Smooth muscle cell of the umbilical artery (primary cell): ENCODE measurements around the gene PLRG1. TPM values are rescaled to one million over a fixed set of nuclear protein-coding genes. Genes with fewer than 3 reads are reported as not detected.

ENCODE experiments used
- total RNA-seq: library from RNA; depleted of rRNA; stranded (reverse); fragments of >200 nt; gene quantifications from 2 replicates; pipeline ENCODE4 v1.2.3, GENCODE V29; 2014

Gene PLRG1
- 77.2 and 114 TPM in 2 replicates for total RNA-seq

DNA sequence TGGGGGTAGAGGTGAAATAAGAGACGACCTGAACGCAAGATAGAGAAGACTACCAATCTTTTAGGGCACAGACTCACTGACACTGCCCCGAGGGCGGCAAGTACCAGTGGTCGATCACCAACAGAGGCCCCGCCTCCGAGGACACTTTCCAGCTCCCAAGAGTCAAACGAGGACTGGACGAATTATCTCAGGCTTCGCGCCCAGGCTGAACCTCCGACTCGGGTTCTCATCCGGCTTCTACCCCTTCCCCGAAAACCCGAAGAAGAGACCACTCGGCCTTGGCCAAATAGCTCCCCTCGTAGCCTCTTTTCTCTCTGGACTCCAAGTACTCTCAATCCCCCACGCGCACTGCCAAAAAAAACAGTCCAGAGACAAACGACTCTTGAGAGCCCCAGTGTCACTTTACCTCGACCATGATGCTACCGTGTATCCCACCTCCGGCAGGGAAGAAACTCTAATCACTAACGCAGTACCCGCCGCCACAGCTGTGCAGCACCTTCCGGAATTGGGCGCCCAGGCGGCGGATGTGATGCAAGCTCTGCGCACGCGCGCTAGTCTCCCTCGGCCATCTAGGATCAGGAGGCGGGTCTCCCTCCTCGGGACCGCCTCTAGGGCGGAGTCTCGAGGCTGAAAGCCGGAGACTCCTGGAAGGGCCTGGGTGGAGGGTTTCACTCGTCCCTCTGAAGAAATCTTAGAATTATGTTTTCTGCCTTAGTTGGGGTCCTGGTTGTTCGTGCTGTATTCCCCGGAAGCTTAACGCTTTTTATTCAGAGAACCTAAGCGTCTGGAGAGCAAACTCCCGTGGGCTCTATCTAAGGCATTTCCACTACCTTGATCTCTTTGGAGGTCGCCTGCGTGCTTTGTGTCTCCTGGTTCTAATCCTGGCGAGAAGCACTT lies at the start of gene PLRG1:
PLRG1 (minus strand) TSS at position 507 of the 897 bp plus-strand sequence; CDS start at position 415, 92 bp downstream.

DNA sequence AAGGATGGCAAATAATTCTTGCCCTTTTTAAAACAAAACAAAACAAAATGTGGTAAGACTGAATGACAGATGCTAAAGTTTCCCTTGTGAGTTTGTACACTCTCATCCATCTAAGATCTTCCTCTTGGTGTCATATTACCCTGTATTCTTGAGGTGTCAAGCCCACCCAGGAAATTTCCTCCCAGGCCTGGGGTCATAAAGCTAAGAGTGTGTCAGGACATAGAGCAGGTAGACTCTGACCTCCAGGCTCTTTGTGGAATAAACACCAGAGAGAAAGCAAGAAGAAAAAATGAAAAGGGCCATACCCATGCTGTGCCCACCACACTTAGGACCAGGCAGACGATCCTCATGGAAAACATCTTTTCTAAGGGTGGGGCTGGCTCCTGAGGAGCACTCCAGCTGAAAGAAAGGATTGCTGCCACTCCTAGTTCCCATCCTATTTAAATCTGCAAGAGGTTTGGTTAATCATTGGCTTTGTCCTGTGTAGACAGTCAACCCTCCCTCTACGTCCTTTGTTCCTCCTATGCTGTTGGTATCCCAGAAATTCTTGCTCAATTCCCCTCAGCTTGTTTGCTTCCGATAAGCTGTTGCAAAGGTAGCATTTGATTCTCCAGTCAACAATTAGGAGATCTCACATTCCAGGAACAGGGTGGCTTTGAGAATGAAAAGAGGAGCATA lies 40.3 kb upstream of the PLRG1 start, which contains the start of gene FGA:
FGA (minus strand) TSS at position 414 of the 678 bp plus-strand sequence; CDS start at position 359, 55 bp downstream.

DNA sequence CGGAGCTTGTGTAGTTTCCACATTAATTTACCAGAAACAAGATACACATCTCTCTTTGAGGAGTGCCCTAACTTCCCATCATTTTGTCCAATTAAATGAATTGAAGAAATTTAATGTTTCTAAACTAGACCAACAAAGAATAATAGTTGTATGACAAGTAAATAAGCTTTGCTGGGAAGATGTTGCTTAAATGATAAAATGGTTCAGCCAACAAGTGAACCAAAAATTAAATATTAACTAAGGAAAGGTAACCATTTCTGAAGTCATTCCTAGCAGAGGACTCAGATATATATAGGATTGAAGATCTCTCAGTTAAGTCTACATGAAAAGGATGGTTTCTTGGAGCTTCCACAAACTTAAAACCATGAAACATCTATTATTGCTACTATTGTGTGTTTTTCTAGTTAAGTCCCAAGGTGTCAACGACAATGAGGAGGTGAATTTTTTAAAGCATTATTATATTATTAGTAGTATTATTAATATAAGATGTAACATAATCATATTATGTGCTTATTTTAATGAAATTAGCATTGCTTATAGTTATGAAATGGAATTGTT lies 12.6 kb upstream of the PLRG1 start, which contains the start of gene FGB:
FGB (plus strand) TSS at position 315 of the 558 bp plus-strand sequence; CDS start at position 323, 8 bp downstream.

DNA sequence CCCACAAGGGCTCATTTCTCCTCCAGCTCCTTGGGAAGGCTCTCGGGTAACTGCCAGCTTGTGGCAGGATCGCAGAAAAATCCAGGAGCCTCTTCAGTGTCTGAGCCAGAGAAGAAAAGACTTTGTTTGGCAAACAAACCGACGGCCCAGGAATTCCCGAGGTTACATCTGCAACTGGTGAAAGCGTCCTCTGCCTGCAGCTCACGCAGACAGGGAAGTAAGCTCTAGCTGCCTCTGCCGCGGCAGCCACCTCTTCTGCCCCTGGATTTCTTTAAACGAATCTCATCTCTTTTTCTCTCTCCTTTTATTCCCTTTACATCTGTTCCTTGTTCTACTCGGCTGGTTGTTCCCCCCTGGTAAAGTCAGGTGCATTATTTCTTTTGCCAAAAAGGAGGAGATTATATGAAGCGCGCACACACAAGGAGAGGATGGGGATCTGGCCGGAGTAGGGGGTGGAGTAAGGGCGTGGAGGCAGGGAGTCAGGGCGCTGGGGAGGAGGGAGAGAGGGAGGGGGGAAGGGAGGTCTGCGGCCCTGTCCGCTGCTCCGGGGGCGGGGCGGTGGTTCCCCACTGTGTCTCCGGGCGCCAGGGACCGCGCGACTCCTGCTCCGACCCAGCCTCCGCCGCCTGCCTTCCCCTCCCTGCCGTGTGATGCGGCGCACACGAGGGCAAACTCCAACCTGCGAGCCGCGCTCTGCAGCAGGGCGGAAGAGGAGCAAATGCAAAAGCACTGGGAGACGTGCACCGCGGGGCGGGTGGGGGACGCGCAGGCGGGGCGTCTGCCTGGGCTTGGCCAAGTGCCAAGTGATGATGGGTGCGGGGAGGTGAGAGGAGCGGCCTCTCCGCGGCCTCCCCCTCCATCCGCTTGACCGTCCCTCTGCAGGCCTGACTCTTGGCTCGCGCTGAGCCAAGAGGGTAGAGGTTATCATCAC lies 58.6 kb downstream of the PLRG1 start, which contains the start of gene DCHS2:
DCHS2 (minus strand) TSS at position 459 of the 931 bp plus-strand sequence; CDS start at position 15, 444 bp downstream.

Other genes with a start within 250 kb of the PLRG1 start
- under 0.01 TPM in 1 of 2 replicates, not detected in the other for gene DCHS2, start 58.6 kb downstream of the PLRG1 start, total RNA-seq
- not detected in 2 replicates for gene FGB, start 12.6 kb upstream of the PLRG1 start, total RNA-seq
- not detected in 2 replicates for gene FGA, start 40.3 kb upstream of the PLRG1 start, total RNA-seq
- gene FGG, start 62.3 kb upstream of the PLRG1 start, total RNA-seq, result not detected in 2 replicates
- not detected in 2 replicates for gene LRAT, start 193.6 kb upstream of the PLRG1 start, total RNA-seq
- gene RBM46, start 230.9 kb upstream of the PLRG1 start, total RNA-seq, result not detected in 2 replicates